NCI-H2081 treated with DMSO at 0.1 percent for 48 hours (cell line): ENCODE data around the gene PIP5KL1.

Experiments
- DNase-seq: peaks from one replicate; lab custom pipeline; 2025; lab: John Stamatoyannopoulos, UW

The PIP5KL1 gene

GRCh38 chr9:127915801-127916719 lies 14.5 kb downstream of the PIP5KL1 start:
- DNase-seq: no peak

- DNase-seq: no peak
These were observed 15.2 kb downstream of the PIP5KL1 start for GRCh38 chr9:127915325-127915752.

GRCh38 chr9:127913682-127914081 lies 16.9 kb downstream of the PIP5KL1 start:
- DNase-seq: no peak

- no peak for DNase-seq
These were observed 17.7 kb downstream of the PIP5KL1 start for GRCh38 chr9:127912882-127913281.

GRCh38 chr9:127912296-127912695 lies 18.3 kb downstream of the PIP5KL1 start:
- no peak for DNase-seq

- DNase-seq: no peak
These were observed 19.9 kb downstream of the PIP5KL1 start for GRCh38 chr9:127910613-127911205.

- DNase-seq: no peak
These were observed 20.7 kb downstream of the PIP5KL1 start for GRCh38 chr9:127909839-127910273.

GRCh38 chr9:127908660-127908926 lies 22.0 kb downstream of the PIP5KL1 start:
- no peak for DNase-seq

GRCh38 chr9:127907867-127908659 lies 22.5 kb downstream of the PIP5KL1 start:
- DNase-seq: no peak

- DNase-seq: no peak
These were observed 24.8 kb downstream of the PIP5KL1 start for GRCh38 chr9:127905788-127906191.

GRCh38 chr9:127905004-127905728 lies 25.4 kb downstream of the PIP5KL1 start:
- DNase-seq: no peak

GRCh38 chr9:127904561-127905003 lies 26.0 kb downstream of the PIP5KL1 start:
- DNase-seq: no peak

- DNase-seq: no peak
These were observed 26.8 kb downstream of the PIP5KL1 start for GRCh38 chr9:127903557-127904475.

- DNase-seq: no peak
These were observed 31.2 kb downstream of the PIP5KL1 start, which contains the start of gene ST6GALNAC6 for GRCh38 chr9:127899128-127899943. TSS of gene ST6GALNAC6 (minus strand) at chr9:127899603. CDS start at chr9:127897981, 1,622 bp downstream.

GRCh38 chr9:127898433-127899127 lies 32.0 kb downstream of the PIP5KL1 start:
- no peak for DNase-seq

- no peak for DNase-seq
These were observed 33.3 kb downstream of the PIP5KL1 start for GRCh38 chr9:127897193-127897692.

- DNase-seq: no peak
These were observed 34.0 kb downstream of the PIP5KL1 start for GRCh38 chr9:127896395-127897192.

GRCh38 chr9:127895811-127896210 lies 34.8 kb downstream of the PIP5KL1 start:
- DNase-seq: no peak
